ENCODE data around the gene POLRMT.
A peak's percentile ranks its signal among the peaks of the same experiment; 100 is the strongest.
"Not testable (repeated sequence)": the region's sequence is repeated elsewhere in the genome, so short reads cannot be mapped to it uniquely, and the experiment has no call there.

Gene POLRMT

GRCh38 chr19:625257-625656, 8.1 kb downstream of the POLRMT start:
- ChIA-PET CTCF (interaction anchor here (0.6 kb wide), 1 partner anchor 9 kb away, joined by 3 read pairs; no protein-coding TSS in a partner anchor), POLR2A (ENCODE audit: low non-redundant PET) (no interaction called here)
- TF ChIP-seq CTCF (conservative IDR thresholded peaks at IDR 0.05; ENCODE audit: low read depth): no peak
- peak overlapping the region; percentile 14 for H3K27ac ChIP-seq
- DNase-seq (ENCODE audit: low spot score): no peak

- no peak for TF ChIP-seq CTCF (conservative IDR thresholded peaks at IDR 0.05; ENCODE audit: low read depth)
- no peak for DNase-seq (ENCODE audit: low spot score)
- POLR2A ChIA-PET (ENCODE audit: low non-redundant PET): no interaction called here
- CTCF ChIA-PET: no interaction called here
- H3K27ac ChIP-seq: peak overlapping the region; percentile 14
Observed at GRCh38 chr19:624433-625109, 8.8 kb downstream of the POLRMT start.

- ChIA-PET CTCF (no interaction called here), POLR2A (ENCODE audit: low non-redundant PET) (no interaction called here)
- H3K27ac ChIP-seq: peak overlapping the region; percentile 14
- no peak for TF ChIP-seq CTCF (conservative IDR thresholded peaks at IDR 0.05; ENCODE audit: low read depth)
- DNase-seq (ENCODE audit: low spot score): no peak
Observed at GRCh38 chr19:623974-624373, 9.4 kb downstream of the POLRMT start.

- ChIA-PET POLR2A (ENCODE audit: low non-redundant PET) (no interaction called here), CTCF (no interaction called here)
- TF ChIP-seq CTCF (conservative IDR thresholded peaks at IDR 0.05; ENCODE audit: low read depth): no peak
- peak overlapping the region; percentile 14 for H3K27ac ChIP-seq
- DNase-seq (ENCODE audit: low spot score): no peak
Observed at GRCh38 chr19:623175-623916, 10.0 kb downstream of the POLRMT start.

GRCh38 chr19:622666-623065, 10.7 kb downstream of the POLRMT start:
- POLR2A ChIA-PET (ENCODE audit: low non-redundant PET): no interaction called here
- CTCF ChIA-PET: interaction anchor here (0.8 kb wide), 1 partner anchor 112 kb away, joined by 3 read pairs; no protein-coding TSS in a partner anchor
- TF ChIP-seq CTCF (conservative IDR thresholded peaks at IDR 0.05; ENCODE audit: low read depth): no peak
- no peak overlapping the region for H3K27ac ChIP-seq
- no peak for DNase-seq (ENCODE audit: low spot score)

- TF ChIP-seq CTCF (conservative IDR thresholded peaks at IDR 0.05; ENCODE audit: low read depth): no peak
- H3K27ac ChIP-seq: no peak overlapping the region
- no peak for DNase-seq (ENCODE audit: low spot score)
- ChIA-PET CTCF (no interaction called here), POLR2A (ENCODE audit: low non-redundant PET) (no interaction called here)
Observed at GRCh38 chr19:621819-622218, 11.5 kb downstream of the POLRMT start.

- DNase-seq (ENCODE audit: low spot score); H3K27ac ChIP-seq; POLR2A ChIA-PET (ENCODE audit: low non-redundant PET); CTCF ChIA-PET: not testable (repeated sequence)
Observed at GRCh38 chr19:621191-621590, 12.1 kb downstream of the POLRMT start.
